ENCODE data around the gene SYNPO.

The SYNPO gene

GRCh38 chr5:150607991-150608390 is 32.5 kb upstream of the SYNPO start:
- FAIRE-seq: no peak

DNA sequence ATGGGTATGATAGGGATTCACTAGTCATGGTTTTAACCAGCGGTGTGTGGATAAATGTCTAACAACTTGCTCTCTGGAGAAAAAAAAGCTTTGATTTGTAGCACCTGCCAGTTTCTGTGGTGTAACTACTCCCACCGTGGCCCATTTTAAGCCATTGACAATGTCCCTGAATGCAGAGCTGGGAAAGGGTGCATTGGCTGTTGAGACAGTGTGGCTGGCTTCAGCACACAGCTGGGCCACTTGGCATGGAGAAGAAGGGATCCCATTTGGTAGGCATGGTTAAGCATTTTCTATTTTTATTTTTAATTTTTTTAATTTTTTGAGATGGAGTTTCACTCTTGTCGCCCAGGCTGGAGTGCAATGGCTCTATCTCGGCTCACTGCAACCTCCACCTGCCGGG is 31.5 kb upstream of the SYNPO start:
- FAIRE-seq: no peak

GRCh38 chr5:150609843-150610584 is 30.4 kb upstream of the SYNPO start:
- no peak for FAIRE-seq

GRCh38 chr5:150611026-150611425 is 29.4 kb upstream of the SYNPO start:
- FAIRE-seq: no peak

- no peak for FAIRE-seq
Observed at GRCh38 chr5:150612405-150612804, 28.1 kb upstream of the SYNPO start.

DNA sequence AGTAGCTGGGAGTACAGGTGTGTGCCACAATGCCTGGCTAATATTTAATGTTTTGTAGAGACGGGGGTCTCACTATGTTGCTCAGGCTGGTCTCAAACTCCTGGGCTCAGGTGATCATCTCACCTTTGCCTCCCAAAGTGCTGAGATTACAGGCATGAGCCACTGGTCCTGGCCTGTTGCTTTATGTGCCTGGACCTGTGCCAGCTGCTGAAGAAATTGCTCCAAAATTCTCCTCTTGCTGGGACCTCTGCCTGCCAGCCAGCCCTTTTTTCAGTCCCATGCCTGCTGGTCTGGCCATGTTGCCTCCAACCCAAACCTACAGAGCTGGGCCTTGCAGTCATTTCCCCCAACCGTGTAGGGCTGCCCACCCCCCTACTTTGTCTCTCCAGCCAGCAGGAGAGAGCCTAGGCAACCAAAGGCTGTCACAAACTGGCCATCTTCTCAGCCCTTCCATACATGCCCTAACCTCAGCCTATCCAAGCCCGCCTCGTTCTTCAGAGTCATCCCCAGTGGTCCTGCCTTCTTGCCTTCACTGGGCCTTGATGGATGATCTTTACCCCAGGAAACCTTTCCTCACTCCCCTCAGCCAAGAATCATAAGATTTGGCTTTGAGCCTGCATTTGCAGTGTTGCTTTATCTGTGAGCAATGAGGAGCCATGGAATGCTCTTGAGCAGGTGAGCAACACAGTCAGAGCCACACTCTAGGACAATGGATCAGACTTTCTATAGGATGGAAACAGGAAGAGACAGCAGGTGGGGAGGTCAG is 27.4 kb upstream of the SYNPO start:
- no peak for FAIRE-seq

DNA sequence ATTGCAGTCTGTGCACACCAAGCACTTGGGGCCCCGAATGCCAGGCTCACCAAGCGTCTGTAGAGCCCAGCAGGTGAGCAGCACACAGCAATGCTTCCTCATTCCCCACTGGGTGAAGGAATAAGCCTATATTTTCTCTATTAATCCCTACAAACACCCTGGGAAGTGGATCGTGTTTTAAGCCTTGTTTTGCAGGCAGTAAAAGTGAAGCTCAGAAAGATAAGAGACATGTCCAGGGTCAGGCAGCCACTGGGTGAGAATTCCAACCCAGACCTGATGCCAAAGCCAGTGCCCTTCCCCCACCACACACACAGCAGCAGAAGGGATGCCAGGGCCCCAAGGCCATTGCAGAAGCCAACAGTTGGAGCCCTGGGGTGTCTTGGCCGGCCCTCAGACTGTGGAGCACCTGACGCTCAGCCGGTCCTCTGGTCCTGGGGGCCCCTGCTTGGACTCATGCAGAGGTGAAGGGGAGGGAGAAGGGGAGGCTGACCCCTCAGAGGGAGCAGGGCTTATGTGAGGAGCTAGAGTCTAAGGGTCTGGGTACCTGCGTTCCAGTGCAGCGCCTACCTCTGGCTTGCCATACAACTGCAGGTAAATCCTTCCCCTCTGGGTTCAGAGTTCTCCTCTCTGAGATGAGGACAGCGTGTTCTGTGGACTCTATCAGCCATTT is 26.3 kb upstream of the SYNPO start:
- FAIRE-seq: no peak

DNA sequence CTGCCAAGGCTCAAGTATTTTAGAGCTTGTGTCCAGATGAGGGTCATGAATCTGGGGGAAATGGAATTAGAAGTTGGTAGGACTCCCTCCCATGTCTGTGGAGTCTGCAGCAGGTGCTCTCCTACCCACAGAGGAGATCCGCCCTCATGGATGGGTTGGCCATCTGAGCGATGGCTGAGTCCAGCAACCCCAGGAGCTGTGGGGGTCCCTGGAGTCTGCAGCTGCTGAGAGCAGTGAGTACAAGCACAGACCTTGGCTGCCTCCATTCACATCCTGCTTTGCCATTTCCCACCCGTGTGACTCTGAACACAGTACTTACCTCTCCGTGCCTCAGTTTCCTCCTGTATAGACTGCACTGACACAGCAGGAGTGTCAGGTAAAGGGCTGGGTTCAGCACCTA is 25.8 kb upstream of the SYNPO start:
- FAIRE-seq: no peak

- FAIRE-seq: no peak
Observed at GRCh38 chr5:150615141-150615699, 25.2 kb upstream of the SYNPO start.

DNA sequence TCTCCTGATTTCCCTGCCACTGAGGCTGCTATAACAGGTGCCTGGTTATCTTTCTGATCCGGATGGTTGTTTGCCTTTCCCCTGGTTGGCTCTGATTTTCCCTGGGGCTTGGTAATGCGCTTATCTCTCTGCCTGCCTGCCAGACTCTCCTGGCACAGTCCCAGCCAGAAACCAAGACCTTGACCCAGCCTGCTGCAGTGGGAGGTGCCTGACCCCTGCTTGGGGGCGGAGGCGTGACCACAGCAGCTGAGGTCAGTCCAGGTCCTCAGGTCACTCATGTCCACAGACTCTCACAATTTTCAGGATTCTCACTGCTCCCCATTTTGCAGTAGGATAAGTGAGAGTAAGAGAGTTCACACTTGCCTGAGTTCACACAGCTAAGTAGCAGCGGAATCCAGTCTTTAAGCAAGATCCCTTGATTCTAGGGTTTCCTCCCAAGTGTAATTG is 24.4 kb upstream of the SYNPO start:
- no peak for FAIRE-seq

- no peak for FAIRE-seq
Observed at GRCh38 chr5:150616506-150616905, 24.0 kb upstream of the SYNPO start.

DNA sequence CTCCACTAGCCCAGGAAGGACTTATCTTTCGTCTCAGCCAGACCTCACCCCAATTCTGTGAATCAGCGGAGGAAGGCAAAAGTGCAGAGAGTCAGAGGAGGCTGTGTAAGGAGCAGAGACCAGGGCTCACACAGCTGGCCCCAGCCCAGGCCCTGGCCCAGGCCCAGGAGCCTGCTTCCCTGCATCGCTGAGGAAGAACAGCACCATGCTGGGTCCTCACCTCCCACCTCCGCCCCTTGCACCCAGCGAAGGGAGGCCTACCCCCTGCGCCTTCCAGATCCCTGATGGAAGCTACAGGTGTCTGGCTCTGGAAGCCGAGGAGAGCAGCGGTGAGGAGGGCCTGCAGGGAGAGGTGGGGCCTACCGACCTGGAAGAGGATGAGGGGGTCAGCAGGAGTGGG is 22.3 kb upstream of the SYNPO start:
- no peak for FAIRE-seq

DNA sequence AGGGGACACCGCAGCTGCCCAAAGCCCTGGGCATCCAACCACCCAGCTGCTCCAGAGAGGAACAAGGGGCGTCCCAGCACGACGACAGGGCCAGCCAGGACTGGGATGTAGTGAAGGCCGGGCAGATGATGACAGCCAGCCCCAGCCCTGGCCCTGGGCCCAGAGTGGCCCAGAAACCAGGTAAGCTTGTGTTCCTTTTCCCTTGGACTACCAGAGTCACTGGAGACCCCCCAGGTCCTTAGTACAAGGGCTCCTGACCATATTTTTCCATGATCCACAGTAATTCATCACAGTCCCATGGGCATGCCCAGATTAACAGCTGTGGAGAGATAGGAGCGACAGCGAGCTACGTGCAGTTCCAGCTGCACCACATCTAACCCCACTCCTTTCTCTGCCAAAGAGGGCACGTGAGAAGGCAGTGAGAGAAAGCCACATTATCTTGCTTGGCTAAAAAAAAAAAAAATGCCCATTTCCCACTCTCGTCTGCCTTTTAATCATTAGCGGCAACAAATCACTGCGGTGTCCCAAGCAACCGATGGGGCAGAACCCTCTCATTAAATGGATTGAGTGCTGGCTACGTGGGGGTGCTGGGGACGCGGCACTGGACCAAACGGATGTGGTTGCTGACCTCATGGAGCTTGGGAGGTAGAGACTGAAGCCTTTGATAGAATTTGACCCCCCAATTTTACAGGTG is 21.7 kb upstream of the SYNPO start:
- FAIRE-seq: no peak

DNA sequence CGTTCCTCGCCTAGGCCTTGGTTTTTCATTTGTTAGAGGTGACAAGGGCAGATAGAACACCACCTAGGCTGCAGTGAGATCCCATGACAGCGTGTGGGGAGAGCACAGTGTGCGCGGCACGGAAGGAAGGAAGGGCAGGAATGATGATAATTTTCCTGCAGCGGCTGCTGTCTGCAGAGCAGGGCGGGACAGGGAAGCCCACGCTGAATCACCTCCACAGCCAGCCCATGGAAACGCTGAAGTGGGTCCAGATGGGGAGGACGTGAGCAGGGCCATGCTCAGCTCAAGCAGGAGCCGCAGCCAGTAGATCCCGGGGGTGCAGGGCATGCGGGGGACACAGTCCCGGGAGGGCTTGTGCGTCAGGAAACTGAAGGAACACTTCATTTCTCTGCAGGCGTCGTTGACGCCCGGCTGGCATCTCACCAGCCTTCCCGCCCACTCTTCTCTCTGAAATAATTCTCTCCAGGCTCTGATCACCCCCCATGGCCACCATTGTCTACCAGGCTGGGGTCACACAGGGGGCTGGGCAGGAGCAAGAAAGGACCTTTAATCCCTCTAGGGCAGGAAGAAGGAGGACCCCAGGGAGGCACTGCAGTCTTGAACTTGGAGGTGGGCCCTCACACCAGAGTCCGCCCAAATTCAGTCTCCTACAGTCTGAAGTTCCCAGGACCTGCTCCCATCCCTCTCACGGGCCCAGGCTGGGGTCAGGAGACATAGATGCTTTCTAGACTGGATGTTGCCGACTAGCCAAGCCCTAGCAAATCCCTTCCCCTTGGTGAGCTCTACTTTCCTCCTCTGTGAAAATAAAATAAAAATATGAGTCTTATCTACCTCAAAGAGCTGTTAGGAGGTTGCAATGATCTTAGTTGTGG is 20.9 kb upstream of the SYNPO start:
- FAIRE-seq: no peak

GRCh38 chr5:150621301-150621700 is 19.2 kb upstream of the SYNPO start:
- no peak for FAIRE-seq

- no peak for FAIRE-seq
Observed at GRCh38 chr5:150622157-150622556, 18.3 kb upstream of the SYNPO start.

DNA sequence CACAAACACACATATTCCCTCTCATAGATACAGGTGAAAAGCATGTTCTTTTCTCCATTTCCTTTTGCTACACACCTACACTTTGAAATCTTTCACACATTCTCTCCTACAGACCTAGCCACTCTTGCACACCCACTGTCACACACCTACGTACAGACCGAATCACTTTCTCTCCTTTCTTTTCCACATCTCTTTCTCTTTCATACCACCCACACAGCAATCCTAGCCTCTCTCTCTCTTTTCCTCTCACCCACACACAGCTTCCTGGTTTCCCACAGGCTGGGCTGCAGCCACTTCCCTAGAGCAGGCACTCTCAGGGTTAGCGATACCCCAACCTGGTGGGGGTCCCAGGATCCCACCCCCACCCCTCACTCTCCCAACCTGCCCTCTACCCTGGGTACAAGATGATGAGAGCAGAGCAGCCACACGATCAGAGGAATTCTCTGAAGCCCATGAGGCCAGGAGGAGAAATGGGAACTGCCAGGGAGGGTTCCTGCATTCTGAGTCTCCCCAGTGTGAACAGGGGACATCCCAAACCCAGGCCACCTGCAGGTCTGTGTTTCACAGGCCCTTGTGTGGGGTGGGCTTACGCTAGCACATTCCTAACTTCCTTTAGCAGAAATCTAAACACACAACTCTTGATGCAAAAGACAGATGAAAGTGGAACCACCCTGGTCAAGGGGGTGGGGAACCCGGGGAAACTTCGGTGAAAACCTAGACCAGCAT is 17.1 kb upstream of the SYNPO start:
- no peak for FAIRE-seq

DNA sequence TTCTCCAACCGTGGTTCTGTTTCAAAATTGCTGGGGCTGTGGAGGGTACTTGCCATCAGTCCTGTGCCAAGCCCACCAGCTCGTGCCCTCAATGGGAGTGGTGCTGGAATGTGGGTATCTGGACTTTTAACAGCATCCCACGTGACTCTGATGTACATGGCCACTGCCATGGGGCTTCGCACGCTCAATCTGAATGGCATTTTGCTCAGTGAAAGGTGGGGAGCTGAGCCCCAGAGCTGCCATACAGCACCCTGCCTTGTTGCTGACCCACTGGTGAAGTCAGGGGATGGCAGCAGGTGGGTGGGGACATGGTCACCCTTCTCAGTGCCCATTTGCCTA is 16.6 kb upstream of the SYNPO start:
- no peak for FAIRE-seq

DNA sequence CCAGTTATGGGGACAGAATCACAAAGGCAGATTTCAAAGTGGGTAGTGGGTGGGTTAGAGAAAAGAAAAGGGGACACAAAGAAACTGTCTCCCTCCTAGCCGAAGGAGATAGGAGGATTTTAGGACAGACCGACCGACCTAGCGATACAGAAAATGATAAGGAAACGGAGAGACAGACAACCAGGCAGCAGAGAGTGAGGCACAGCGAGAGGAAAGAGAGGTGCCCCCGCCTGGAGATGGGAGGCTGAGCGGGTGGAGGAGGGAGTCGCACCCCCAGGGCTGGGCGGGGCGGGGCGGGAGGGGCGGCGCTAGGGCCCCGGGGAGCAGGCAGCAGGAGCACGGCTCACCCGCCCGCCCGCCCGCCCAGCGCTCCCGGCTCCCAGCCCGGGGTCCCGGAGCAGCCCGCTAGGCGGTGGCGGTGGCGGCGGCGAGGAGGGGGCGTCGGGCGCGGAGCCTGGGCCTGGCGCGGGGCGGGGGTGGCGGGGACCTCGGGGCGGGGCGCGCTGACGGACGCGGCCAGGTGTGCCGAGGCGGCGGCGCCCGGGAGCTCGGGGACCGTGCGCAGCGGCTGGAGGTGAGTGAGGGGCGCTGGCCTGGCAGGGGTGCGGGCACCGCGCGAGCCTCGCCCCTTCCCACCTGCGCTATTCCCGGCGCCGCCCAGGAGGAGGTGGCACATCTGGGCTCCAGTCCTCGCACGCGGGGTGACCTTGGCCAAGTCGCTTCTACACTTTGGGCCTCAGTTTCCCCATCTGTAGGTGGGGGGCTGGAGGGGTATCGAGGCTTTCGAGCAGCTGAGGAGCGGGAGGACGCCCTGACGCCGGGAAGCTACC is 15.9 kb upstream of the SYNPO start:
- FAIRE-seq: no peak

- no peak for FAIRE-seq
Observed at GRCh38 chr5:150625164-150625535, 15.3 kb upstream of the SYNPO start.

All from A204.1 (cell line).